RCC 7860 (cell line): ENCODE measurements around the gene SEC14L2.
A peak's percentile ranks its signal among the peaks of the same experiment; 100 is the strongest.
"Not testable (repeated sequence)": the region's sequence is repeated elsewhere in the genome, so short reads cannot be mapped to it uniquely, and the experiment has no call there.

Experiments used
- DNase-seq: peaks from one replicate; pipeline ENCODE4 v3.0.0-alpha.2; 2015; ENCODE audit warnings: low spot score
- FAIRE-seq: peaks from 2 replicates; lab custom pipeline; 2012; peaks lifted over from hg19 to GRCh38; lab: Jason Lieb, UNC

SEC14L2 gene

GRCh38 chr22:30401024-30401423 lies 4.2 kb downstream of the SEC14L2 start:
- DNase-seq, FAIRE-seq: not testable (repeated sequence)

DNA sequence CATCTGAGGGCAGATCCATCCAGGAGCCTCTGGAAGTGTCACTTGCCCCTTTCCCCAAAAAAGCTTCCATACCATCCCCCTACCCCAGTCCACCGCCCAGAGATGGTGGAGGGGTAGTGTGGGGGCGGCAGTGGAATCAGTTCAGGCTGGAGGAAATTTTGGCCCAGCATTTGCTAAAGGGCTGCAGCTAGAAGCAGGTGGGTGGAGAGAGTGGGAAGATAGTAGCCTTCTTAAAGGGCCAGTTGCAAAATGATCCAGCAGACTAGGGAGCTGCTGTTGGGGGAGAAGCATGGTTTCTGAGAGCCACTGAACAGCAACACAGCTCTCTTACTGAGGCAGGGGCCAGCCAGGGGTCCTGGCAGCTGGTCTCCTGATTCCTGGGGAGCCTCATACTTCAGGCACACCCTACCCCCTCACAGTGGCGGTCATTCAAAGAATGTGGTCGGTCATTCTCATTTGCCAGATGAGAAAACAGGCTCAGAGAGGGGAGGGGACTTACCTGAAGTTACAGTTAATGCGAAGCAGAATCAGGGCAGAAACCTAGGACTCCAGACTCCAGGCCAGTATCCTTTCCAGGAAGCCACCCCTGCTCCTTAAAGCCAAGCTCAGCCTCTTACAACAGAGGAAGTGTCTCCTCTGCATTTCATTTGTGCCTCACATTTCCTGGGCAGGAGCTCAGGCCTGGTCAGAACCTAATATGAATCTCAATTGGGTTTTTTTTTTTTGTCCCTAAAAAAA lies 5.4 kb downstream of the SEC14L2 start:
- FAIRE-seq (no peak), DNase-seq (no peak)

GRCh38 chr22:30402766-30403104 lies 5.9 kb downstream of the SEC14L2 start:
- DNase-seq, FAIRE-seq: not testable (repeated sequence)

- FAIRE-seq (no peak), DNase-seq (no peak)
Measured at GRCh38 chr22:30404307-30404706, 7.5 kb downstream of the SEC14L2 start.

DNA sequence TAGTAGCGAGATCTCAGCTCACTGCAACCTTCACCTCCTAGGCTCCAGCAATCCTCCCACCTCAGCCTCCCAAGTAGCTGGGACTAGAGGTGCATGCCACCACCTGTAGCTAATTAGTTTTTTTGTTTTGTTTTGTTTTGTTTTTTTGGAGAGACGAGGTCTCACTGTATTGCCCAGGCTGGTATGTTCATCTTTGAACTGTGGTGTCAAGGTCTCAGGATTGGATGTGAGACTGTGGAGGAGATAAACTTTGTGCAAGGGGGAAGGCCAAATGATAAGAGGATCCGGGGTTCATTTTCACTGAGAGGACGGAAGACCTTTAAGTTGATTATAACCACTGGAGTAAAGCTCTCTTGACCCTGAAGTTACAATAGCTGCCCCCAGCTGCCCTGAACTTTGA lies 8.9 kb downstream of the SEC14L2 start:
- FAIRE-seq: no peak

DNA sequence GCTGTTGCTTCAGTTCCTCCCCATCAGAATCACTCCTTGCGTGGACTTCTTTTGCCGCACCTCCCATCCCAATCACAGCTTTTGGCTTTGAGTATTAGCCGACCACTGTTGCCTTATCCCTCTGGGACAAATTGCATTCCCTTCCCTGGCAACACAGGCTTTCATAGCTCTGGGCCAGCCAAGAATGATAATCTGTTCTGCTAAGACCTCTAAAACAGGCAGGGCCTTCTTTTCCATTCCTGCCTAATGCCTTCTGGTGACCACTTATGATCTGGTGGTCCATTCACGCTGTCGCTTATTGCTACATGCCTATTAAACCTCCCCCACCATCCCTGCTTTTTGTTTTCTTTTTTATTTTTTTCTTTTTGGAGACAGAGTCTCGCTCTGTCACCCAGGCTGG lies 9.6 kb downstream of the SEC14L2 start:
- FAIRE-seq (no peak), DNase-seq (no peak)

More for the DNA sequence above, 8.9 kb downstream of the SEC14L2 start:
- DNase-seq: no peak

- FAIRE-seq: peak; percentile 60
- peak; percentile 70 for DNase-seq
Measured at GRCh38 chr22:30408388-30409102, 11.7 kb downstream of the SEC14L2 start.

DNA sequence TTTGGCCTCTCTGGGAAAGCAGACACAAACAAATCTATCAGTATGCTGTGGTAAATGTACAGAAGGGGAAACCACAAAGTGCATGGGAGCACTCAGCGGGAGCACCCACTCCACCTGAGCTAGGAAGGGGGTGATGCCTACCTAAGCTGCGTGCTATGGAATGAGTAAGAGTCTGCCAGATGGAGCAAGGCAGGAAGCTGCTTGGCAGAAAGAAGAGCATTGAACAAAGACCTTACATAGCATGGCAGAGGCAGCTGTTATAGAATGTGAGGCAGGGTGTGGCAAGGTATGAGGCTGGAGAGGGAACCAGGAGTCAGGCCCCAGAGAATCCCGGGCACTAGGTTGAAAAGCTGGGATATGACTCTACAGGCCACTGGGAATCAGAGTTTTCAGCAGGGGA lies 15.0 kb downstream of the SEC14L2 start:
- DNase-seq (no peak), FAIRE-seq (no peak)

GRCh38 chr22:30413001-30413400 lies 16.2 kb downstream of the SEC14L2 start:
- DNase-seq (no peak), FAIRE-seq (no peak)

- DNase-seq: no peak
- FAIRE-seq: no peak
Measured at GRCh38 chr22:30413745-30414524, 17.1 kb downstream of the SEC14L2 start.

DNA sequence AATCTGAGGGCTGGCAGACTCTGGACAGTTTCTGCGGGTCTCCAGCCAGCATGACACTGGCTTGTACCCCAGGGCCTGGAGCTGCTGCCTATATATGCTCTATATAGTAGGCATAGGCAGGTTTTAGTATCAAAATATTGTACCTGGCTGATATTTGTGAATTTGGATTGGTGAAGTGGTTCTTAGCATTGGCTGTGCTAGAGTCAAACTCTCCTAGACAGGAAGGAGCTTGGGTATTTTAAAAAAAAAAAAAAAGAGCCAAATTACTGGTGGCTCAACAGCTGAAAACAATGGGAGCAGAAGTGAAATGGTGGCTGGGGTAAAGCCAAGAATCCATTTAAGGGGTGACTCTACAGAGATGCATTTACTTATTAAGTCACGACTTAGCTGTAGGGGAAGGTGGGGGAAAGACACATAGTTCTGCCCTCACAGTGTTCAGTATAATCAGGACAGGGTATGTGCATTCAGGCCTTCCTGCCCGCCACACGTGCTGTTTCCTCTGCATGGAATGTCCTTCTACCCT lies 17.8 kb downstream of the SEC14L2 start:
- FAIRE-seq (no peak), DNase-seq (no peak)

DNA sequence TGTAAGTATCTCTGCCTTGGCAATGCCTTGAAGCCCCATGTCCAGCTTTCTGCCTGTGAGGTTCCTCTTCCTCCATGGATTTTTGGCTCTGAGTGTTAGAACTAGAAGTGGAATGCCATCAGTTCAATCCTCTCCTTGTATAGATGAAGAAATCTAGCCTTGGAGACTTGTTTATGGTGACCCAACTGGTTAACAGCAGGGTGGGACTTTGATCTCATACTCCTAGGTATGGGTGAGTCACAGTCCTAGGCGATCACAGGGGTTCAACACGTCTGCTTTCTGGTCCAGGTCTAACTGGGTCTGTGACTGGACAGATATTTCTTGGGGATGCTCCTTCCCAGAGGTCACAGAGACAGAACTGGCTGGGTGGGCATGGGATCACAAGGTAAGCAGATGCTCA lies 19.6 kb downstream of the SEC14L2 start:
- no peak for DNase-seq

GRCh38 chr22:30416837-30417236 lies 20.0 kb downstream of the SEC14L2 start:
- no peak for DNase-seq
- FAIRE-seq: no peak

More for the DNA sequence above, 19.6 kb downstream of the SEC14L2 start:
- FAIRE-seq: no peak

DNA sequence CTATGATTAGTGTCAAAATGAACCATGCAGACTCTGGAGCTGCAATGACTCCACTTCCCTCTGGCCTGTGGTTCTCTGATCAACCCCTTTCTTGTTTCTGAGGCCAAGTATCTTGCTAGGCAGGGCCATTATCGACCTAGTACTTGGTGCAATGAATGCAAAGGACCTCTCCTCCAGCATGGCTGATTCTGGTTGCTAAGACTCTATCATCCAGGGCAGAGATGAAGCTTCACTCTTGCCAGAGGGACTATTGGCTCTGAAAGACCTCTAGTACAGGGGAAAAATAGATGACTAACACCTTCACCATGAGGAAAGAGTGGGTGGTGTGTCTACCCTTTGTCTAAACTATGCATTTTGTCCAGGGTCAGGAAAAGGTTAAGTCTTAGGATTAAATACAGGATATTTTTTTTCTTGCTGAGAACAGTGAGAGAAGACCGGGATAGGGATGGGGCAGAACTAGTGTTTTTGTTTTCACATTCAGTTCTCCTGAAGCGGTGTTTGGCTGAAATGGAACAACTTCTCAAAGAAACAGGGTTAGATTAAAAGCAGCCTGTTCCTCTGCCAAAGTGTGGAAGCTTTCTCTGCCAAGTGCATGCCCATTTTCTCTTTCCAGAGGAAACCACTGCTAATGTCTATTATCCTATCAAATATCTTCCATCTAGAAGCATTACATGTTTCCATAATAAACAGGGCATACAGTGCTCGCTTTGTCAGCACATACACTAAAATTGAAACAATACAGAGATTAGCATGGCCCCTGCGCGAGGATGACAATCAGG lies 23.7 kb downstream of the SEC14L2 start:
- FAIRE-seq (peak; percentile 64), DNase-seq (peak; percentile 67)

DNA sequence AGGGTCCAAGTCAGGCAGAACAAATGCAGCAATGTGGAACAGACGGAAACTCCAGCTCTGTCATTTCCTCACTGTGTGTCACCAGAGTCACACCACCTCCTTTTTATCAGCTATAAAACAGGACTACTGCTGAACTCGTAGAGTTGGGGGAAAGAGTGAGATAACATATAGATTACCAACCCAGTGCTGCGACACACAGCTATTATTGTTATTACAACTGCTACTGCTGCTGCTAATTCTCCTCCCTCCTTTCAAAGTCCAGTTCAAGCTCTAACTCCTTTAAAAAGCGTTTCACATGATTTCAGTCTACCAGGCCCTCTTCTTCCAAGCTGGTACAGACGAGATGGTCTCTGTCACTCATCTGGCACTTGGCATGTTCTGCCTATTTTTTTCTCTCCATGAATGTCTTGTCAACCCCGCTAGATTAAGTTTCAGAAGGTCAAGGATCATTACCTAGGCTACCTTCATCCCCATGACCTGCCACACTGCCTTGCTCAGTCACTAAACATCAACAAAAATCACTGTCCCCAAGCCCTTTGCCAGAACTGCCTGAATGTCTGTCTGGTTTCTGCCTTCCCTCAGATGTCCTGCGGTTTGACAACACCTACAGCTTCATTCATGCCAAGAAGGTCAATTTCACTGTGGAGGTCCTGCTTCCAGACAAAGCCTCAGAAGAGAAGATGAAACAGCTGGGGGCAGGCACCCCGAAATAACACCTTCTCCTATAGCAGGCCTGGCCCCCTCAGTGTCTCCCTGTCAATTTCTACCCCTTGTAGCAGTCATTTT lies 25.1 kb downstream of the SEC14L2 start:
- FAIRE-seq (no peak), DNase-seq (peak; percentile 42)

DNA sequence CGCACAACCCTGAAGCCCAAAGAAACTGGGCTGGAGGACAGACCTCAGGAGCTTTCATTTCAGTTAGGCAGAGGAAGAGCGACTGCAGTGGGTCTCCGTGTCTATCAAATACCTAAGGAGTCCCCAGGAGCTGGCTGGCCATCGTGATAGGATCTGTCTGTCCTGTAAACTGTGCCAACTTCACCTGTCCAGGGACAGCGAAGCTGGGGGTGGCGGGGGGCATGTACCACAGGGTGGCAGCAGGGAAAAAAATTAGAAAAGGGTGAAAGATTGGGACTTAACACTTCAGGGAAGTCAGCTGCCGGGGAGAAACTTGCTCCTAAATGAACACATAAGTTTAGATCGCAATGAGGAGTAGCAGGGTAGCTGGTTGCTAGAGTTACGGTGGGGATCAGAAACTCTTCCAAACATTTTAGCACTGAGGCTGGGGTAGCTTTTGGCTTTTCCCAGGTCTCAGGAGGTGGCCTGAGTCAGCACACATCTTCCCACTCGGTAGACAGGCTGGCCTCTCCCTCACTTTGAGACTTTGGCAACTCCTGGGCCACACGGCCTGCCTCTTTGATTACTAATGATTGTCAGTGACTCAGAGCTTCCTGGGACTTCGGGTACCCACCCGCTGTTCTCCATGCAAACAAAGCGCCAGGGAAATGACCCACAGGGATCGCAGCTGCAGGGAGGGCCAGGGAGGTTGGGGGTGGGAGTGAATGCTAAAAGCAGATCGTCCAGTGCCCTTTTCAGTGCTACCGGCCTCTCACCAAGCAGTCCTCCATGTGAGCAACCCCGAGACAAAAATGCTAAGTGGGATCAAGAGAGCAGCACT lies 25.9 kb downstream of the SEC14L2 start:
- FAIRE-seq (peak; percentile 81), DNase-seq (peak; percentile 97)

DNA sequence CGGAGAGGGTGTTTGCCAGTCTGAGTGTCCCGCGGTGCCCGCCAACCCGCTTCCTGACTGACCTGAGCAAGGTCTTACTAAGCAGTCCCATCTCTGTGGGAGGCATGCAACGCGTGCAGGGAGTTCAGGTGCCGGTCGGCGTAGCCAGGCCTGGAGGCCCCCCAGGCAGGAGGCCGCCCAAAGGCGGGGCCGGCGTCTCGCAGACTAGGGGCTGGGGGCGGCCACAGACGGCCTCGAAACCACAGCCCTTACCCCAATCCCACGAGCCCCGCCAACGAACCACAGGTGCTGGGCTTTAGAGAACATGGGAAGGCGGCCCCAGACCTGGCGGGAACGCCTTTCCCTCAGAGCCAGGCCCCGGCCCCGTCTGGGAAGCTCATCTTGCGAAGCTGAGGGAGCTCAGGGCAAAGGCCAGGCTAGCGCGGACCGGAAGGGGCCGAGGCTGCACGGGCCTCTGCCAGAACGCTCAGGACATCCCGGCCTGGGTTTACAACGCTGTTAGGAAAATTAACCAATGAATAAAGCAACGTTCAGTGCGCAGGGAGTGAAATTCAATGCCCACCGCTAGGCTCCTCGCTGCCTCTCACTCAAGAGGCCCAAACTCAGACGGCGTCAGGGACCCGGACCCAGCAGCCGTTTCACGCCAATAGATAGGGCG lies 26.6 kb downstream of the SEC14L2 start:
- peak; percentile 85 for DNase-seq

GRCh38 chr22:30423959-30424533 lies 27.2 kb downstream of the SEC14L2 start:
- DNase-seq (peak; percentile 99), FAIRE-seq (peak; percentile 88)

More for the DNA sequence above, 26.6 kb downstream of the SEC14L2 start:
- no peak for FAIRE-seq
